Left ventricle myocardium inferior (tissue), 1 donor: ENCODE measurements around the gene QRICH2. TPM values are rescaled to one million over a fixed set of nuclear protein-coding genes. Genes with fewer than 3 reads are reported as not detected.

Source experiments
- DNase-seq: peaks from one replicate; pipeline ENCODE4 v3.0.0-alpha.2; 2020
- H3K27ac ChIP-seq: fragments of 200-600 bp; replicated peaks from 2 replicates; pipeline ENCODE4 v1.8.0; 2021
- H3K27me3 ChIP-seq: fragments of 200-600 bp; 2 replicates; pipeline ENCODE4 v1.8.0; 2021; ENCODE audit warnings: low read depth
- H3K36me3 ChIP-seq: fragments of 200-600 bp; 2 replicates; pipeline ENCODE4 v1.8.0; 2021
- H3K4me1 ChIP-seq: fragments of 200-600 bp; 2 replicates; pipeline ENCODE4 v1.8.0; 2021
- H3K4me3 ChIP-seq: fragments of 200-600 bp; 2 replicates; pipeline ENCODE4 v1.8.0; 2021; ENCODE audit warnings: mild to moderate bottlenecking, moderate library complexity
- H3K9me3 ChIP-seq: fragments of 200-600 bp; replicated peaks from 2 replicates; pipeline ENCODE4 v1.8.0; 2021
- intact Hi-C: fragments of 100-400 bp; cut with micrococcal nuclease; formaldehyde crosslinking; loops from one replicate; pipeline ENCODE4 v1.11.0; 2022
- total RNA-seq: library from RNA; stranded (reverse); fragmentation: NEBNext Ultra II Directional; extraction: Animal tissue kit (Norgen Biotek cat#: 25700); gene quantifications from one replicate; pipeline ENCODE4 v1.2.1, GENCODE V29; 2021
- TF ChIP-seq, protein P1 (sequence below): fragments of 200-600 bp; IDR thresholded peaks from 2 replicates; pipeline ENCODE4 v1.8.0; 2021; ENCODE audit warnings: antibody characterized with exemption, mild to moderate bottlenecking, borderline replicate concordance
- donor health status: DM: no; HTN: yes; CAD: no; lungs with severe emphysema.

QRICH2 gene
- total RNA-seq, 1 donor from 2014 or later = 2.4 TPM

DNA sequence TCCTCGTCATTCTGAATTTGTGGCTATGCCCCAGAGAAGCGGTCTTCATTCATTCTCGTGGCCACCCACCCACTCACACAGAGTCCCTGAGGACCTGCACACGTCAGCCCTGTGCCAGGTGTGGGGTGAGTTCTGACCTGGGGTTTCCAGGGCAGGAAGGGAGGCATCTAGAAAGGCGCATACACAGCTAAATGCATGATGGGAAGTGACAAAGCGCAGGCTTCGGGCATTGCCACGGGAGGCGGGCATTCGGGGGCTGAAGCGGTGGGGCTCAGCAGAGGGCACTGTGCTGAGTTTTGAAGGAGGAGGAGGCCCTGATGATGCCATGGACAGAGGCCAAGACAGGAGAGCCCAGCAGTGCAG, 32.0 kb downstream of the QRICH2 start:
- Histone ChIP-seq H3K27me3 (no peaks in the 10 kb centered on the region), H3K4me3 (no peak overlapping the region), H3K27ac (no peak overlapping the region), H3K4me1 (peaks cover 37% of the 10 kb centered on the region), H3K36me3 (no peaks in the 10 kb centered on the region), H3K9me3 (no peaks in the 10 kb centered on the region)
- intact Hi-C loops = loop anchor here (5.0 to 10.0 kb wide), 2 partner anchors 91 to 154 kb away; no protein-coding TSS in a partner anchor
- TF ChIP-seq, protein P1, sequence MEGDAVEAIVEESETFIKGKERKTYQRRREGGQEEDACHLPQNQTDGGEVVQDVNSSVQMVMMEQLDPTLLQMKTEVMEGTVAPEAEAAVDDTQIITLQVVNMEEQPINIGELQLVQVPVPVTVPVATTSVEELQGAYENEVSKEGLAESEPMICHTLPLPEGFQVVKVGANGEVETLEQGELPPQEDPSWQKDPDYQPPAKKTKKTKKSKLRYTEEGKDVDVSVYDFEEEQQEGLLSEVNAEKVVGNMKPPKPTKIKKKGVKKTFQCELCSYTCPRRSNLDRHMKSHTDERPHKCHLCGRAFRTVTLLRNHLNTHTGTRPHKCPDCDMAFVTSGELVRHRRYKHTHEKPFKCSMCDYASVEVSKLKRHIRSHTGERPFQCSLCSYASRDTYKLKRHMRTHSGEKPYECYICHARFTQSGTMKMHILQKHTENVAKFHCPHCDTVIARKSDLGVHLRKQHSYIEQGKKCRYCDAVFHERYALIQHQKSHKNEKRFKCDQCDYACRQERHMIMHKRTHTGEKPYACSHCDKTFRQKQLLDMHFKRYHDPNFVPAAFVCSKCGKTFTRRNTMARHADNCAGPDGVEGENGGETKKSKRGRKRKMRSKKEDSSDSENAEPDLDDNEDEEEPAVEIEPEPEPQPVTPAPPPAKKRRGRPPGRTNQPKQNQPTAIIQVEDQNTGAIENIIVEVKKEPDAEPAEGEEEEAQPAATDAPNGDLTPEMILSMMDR = no peak
- DNase-seq = no peak

DNA sequence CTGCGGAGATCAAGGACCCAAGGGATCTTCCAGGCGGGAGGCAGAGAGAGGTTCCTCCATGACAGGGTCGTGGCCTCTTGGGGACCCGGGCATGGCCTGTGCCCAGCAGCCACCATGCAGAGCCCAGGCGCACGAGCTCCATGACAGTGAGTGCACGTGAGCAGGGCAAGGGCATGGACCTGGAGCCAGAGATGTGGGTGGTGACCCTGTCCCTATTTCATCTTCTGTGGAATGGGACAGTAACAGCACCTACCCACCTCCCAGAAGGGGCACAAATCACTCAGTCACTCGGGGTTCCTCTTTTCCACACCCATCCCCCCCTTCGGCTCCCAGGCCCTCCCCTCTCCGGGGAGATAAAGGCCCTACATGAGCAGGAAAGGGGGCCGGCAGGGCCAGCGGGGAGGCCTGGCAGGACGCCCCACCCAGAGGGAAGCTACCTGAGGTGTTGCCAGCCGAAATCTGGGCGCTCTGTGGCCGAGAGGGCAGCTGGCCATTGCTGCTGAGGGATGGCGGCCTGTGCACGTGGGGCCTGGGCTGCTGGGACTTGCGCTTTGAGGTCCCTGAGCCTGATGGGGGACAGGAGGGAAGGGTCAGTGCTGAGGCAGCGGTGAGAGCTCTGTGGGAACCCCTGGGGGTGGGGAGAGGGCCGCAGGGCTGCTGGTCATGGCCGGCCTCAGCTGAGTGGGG, 32.6 kb downstream of the QRICH2 start:
- Histone ChIP-seq H3K9me3 (no peaks in the 10 kb centered on the region), H3K4me1 (peaks cover 42% of the 10 kb centered on the region), H3K36me3 (peaks cover 4% of the 10 kb centered on the region), H3K27me3 (no peaks in the 10 kb centered on the region), H3K27ac (no peak overlapping the region), H3K4me3 (no peak overlapping the region)
- intact Hi-C loops = loop anchor here (5.0 to 10.0 kb wide), 2 partner anchors 91 to 153 kb away; no protein-coding TSS in a partner anchor
- DNase-seq = no peak
- TF ChIP-seq, protein P1 = no peak

DNA sequence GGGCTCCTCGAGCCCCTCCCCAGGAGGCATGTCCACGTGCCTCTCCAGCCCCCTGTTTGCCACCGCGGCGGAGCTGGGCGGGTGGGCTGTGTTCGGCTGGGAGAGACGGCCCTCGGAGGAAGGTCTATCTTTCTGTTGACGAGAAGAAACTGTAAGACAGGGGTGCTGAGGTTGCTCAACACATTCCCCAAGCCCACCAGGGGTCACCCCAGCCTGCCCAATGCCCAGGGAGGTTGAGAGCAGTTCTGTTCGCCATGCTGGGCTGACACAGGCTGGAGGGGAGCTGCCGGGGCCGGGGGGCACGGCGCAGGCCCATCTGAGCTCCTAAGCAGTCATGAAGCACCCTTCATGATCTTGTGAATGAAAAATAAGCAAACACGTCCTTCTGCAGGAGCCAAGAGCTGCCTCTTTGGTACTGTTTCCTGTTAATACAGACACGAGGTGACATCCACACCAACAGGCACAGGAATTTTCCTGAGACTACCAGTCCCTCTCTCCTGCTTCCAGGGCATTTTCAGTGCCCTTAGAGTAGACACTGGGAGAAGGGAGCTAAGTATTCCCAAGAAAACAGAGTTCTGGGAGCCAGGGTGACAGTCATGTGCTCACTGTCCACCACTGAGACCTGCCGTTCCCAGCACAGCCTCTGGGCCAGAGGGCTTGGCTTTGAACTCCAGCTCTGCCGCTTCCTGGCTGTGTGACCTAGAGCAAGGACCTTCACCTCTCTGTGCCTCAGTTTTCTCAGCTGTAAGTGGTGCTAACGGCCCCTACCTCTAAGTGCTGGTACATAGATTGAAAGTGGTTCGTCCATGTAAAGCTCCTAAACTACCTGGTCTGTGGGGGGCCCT, 33.7 kb downstream of the QRICH2 start:
- intact Hi-C loops = loop anchor here (10.0 kb wide), 1 partner anchor 90 kb away; no protein-coding TSS in a partner anchor
- Histone ChIP-seq H3K27me3 (no peaks in the 10 kb centered on the region), H3K27ac (no peak overlapping the region), H3K36me3 (peaks cover 15% of the 10 kb centered on the region), H3K9me3 (no peaks in the 10 kb centered on the region), H3K4me3 (no peak overlapping the region), H3K4me1 (peaks cover 53% of the 10 kb centered on the region)
- TF ChIP-seq, protein P1 = no peak
- DNase-seq = no peak

DNA sequence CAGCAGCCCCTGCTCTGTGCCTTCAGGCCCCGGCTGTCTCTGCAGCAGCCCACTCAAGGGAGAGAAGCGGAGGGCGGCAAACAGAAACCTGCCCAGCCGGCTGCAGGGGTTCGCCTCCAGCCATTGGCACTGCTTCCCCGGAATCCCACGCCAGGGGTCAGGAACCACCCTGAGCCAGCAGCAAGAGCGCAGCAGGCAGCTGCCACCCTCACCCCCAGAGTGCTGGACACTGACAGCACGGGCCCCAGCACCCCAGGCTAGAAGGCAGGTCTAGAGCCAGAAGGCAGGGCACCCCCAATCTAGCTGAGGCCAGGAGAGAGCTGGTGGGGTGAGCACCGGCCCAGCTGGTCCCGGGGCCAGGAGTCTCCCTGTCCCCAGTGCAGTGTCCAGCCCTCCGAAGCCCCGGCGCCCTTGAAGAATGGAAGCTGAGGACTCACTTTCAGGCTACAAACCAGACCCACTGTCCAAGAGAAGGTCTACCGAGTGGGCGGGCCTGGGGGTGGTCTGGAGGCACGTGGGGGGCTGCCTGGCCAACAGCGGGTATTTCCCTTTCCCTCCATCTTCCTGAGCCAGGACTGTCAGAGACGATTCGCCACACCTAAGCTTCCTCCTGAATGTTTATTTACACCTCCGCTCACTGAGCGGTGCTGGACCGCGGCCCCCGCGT, 34.5 kb downstream of the QRICH2 start:
- DNase-seq = no peak
- intact Hi-C loops = loop anchor here (10.0 kb wide), 1 partner anchor 89 kb away; no protein-coding TSS in a partner anchor
- Histone ChIP-seq H3K27ac (no peak overlapping the region), H3K27me3 (no peaks in the 10 kb centered on the region), H3K4me1 (peaks cover 55% of the 10 kb centered on the region), H3K36me3 (peaks cover 15% of the 10 kb centered on the region), H3K4me3 (no peak overlapping the region), H3K9me3 (no peaks in the 10 kb centered on the region)
- TF ChIP-seq, protein P1 = no peak
